Prostate gland (tissue), 2 donors: ENCODE data around the gene NXN. TPM values are rescaled to one million over a fixed set of nuclear protein-coding genes. Genes with fewer than 3 reads are reported as not detected.
A peak's percentile ranks its signal among the peaks of the same experiment; 100 is the strongest.

Experiments
- DNase-seq: peaks from one replicate; pipeline ENCODE4 v3.0.0-alpha.2; 2019; ENCODE audit warnings: low spot score
- H3K27ac ChIP-seq, 2 donors: fragments of 200-600 bp; sonication (generic); 2 replicates each; pipeline ENCODE4 v1.5.1; 2017 to 2019
- H3K27me3 ChIP-seq: fragments of 200-600 bp; sonication (generic); replicated peaks from 2 replicates; pipeline ENCODE4 v1.5.1; 2019; ENCODE audit not compliant: insufficient read depth
- H3K36me3 ChIP-seq, 2 donors: fragments of 200-600 bp; sonication (generic); 1 replicate in 1 of 2; 2 replicates in 1 of 2; pipeline versions ENCODE4 v1.5.1 to v1.8.1; 2017 to 2019
- H3K4me1 ChIP-seq: fragments of 200-600 bp; sonication (generic); replicated peaks from 2 replicates; pipeline ENCODE4 v1.5.1; 2019
- H3K4me3 ChIP-seq, 2 donors: fragments of 200-600 bp; sonication (generic); 2 replicates each; pipeline ENCODE4 v1.5.1; 2017 to 2019
- H3K9me3 ChIP-seq: fragments of 200-600 bp; sonication (generic); 2 replicates; pipeline ENCODE4 v1.5.1; 2017
- CTCF ChIP-seq, 4 experiments: fragments of 200-600 bp in 2 of 4; fragments of 450-650 bp in 2 of 4; sonication (generic) in 2 of 4; IDR thresholded peaks; 1 replicate in 3 of 4; 2 replicates in 1 of 4; pipeline ENCODE4 v1.5.1; 2016 to 2019; ENCODE audit warnings: antibody characterized with exemption in 4 of 4, mild to moderate bottlenecking in 2 of 4, moderate library complexity in 2 of 4
- POLR2A ChIP-seq: fragments of 450-650 bp; IDR thresholded peaks from one replicate; pipeline ENCODE4 v1.6.1; 2016; ENCODE audit warnings: antibody characterized with exemption, mild to moderate bottlenecking
- POLR2AphosphoS5 ChIP-seq: sonication (generic); formaldehyde crosslinking; IDR thresholded peaks from one replicate; pipeline ENCODE4 v1.6.1; 2017; ENCODE audit warnings: antibody characterized with exemption
- WGBS: methylation state at CpG from one replicate; pipeline ENCODE4 v1.1.5; 2018; 5-methylcytosine and 5-hydroxymethylcytosine counted together
- intact Hi-C: fragments of 100-400 bp; cut with DNase I; formaldehyde crosslinking; loops from one replicate; pipeline ENCODE4 v1.14.2; 2022
- total RNA-seq, 2 donors: library from RNA; depleted of rRNA; stranded (reverse); fragments of >200 nt; gene quantifications; one replicate each; pipeline ENCODE4 v1.1.0, GENCODE V29; 2016

NXN gene
- total RNA-seq, 2 donors from 2014 or later: 56.2 to 56.7 TPM

GRCh38 chr17:944266-944826, 35.2 kb downstream of the NXN start:
- no peaks in the 10 kb centered on the region for H3K9me3 ChIP-seq
- intact Hi-C loops: no loop called here
- H3K4me3 ChIP-seq: no peak overlapping the region
- no peak for TF ChIP-seq CTCF (IDR thresholded peaks at IDR 0.05)
- TF ChIP-seq POLR2A: no peak
- no peak for TF ChIP-seq POLR2AphosphoS5
- DNase-seq: no peak
- no peaks in the 10 kb centered on the region for H3K27me3 ChIP-seq
- H3K36me3 ChIP-seq: no peaks in the 10 kb centered on the region
- no peaks in the 10 kb centered on the region for H3K4me1 ChIP-seq
- peak overlapping the region in 1 of 2 donors; percentile 16 for H3K27ac ChIP-seq
- WGBS: 49% methylated on average over 14 of the region's 14 CpGs

DNA sequence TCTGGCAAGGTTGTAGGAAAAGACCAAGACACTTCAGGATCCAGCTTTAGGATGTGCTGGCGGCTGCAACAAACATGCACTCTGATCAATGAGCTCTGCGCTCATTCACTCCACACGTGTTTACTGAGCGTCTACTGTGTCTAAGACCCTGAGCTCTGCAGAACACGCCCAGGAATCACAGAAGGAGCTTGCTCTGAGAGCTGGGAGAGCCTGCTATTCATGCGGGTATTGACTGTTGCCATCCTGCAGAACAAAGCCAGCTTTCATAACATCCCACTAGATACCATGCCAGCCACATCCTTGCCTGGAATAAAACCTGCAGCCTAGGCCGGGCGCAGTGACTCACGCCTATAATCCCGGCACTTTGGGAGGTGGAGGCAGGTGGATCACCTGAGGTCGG, 44.1 kb downstream of the NXN start:
- no peak overlapping the region for H3K4me3 ChIP-seq
- no peaks in the 10 kb centered on the region for H3K9me3 ChIP-seq
- H3K27me3 ChIP-seq: no peaks in the 10 kb centered on the region
- DNase-seq: no peak
- WGBS: 70% methylated on average over 11 of the region's 11 CpGs
- no peaks in the 10 kb centered on the region for H3K4me1 ChIP-seq
- intact Hi-C loops: no loop called here
- no peaks in the 10 kb centered on the region for H3K36me3 ChIP-seq
- H3K27ac ChIP-seq: no peak overlapping the region
- no peak for TF ChIP-seq POLR2A

DNA sequence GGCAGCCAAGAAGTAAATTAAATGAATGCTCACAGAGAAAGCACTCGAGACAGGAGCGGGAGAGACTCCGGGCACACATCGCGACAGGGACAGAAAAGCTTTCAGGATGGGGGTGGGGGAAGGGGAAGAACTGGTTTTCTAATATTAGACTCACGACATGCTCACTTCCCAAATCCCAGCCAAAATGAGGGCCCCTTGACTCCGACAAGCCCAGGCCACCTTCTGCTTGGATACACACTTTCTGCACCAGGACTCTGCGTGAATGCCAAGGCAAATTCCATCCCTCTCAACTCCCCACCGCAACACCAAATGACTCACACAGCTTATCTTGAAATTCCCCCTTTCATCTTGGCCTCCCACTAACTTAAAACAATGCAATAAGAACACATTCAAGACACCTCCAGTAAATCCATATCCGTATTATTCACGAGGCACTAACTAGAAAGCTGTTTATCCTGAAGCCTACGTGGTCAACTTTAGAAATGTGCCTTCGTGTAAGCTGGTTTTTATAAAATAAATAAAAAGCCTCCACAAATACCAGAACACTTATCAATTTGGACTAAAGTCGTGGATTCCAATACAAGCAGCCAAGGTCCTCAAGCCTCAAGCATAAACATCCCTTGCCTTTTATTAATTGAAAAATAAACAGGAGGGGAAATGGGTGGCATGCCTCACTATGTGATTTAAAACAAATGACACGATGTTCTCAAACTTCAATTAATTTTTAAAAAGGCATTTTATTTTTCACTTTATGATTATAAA, 46.1 kb downstream of the NXN start:
- Histone ChIP-seq H3K9me3 (no peaks in the 10 kb centered on the region), H3K27me3 (no peaks in the 10 kb centered on the region), H3K27ac (peak overlapping the region; percentile 68 to 76), H3K36me3 (no peaks in the 10 kb centered on the region), H3K4me1 (no peaks in the 10 kb centered on the region), H3K4me3 (no peak overlapping the region)
- intact Hi-C loops: no loop called here
- 9% methylated on average over 15 of the region's 15 CpGs for WGBS
- DNase-seq: peak; percentile 76
- TF ChIP-seq POLR2AphosphoS5 (peak; percentile 46), POLR2A (no peak)

DNA sequence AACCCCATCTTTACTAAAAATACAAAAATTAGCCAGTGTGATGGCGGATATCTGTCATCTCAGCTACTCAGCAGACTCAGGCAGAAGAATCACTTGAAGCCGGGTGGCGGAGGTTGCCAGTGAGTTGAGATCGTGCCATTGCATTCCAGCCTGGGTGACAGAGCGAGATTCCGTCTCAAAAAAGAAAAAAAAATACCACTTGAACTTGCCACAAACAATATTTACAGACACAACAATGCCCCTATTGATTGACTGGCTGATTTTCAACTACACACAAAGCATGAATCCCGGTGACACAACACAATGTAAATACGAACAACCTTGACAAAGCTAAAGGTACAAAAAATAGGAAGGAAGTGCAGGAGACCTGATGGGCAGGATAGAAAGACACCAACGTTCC, 49.3 kb downstream of the NXN start:
- Histone ChIP-seq H3K4me3 (no peak overlapping the region), H3K27ac (peak overlapping the region; percentile 25 to 77), H3K36me3 (no peaks in the 10 kb centered on the region), H3K9me3 (no peaks in the 10 kb centered on the region), H3K4me1 (peaks cover 10% of the 10 kb centered on the region), H3K27me3 (no peaks in the 10 kb centered on the region)
- intact Hi-C loops: no loop called here
- TF ChIP-seq POLR2AphosphoS5: peak; percentile 74
- no peak for TF ChIP-seq POLR2A
- DNase-seq: no peak
- WGBS: 46% methylated on average over 9 of the region's 9 CpGs

DNA sequence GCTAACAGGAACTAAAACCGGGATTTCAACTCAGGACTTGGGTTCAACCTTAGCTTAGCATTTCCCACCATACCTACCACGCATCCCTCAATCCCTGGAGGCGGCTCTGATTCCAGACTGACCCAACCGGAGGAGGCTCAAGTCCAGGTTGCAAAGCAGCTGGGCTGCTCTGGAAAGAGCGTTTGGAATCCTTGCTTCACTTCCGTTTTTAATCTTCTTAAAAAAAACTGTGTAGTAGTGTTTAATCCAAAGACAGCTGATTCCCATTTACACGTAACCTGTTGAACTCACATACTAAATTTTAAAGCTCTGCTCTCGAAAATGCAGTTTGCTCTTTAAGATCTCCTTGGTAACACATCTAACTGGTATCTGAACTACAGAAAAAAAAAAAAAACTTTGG, 50.0 kb downstream of the NXN start:
- intact Hi-C loops: no loop called here
- WGBS: 62% methylated on average over 8 of the region's 8 CpGs
- peak overlapping the region; percentile 77 to 79 for H3K27ac ChIP-seq
- no peak overlapping the region for H3K4me3 ChIP-seq
- H3K36me3 ChIP-seq: no peaks in the 10 kb centered on the region
- no peaks in the 10 kb centered on the region for H3K9me3 ChIP-seq
- no peak for DNase-seq
- peaks cover 10% of the 10 kb centered on the region for H3K4me1 ChIP-seq
- H3K27me3 ChIP-seq: no peaks in the 10 kb centered on the region
- TF ChIP-seq CTCF (IDR thresholded peaks at IDR 0.05) (no peak), POLR2A (no peak), POLR2AphosphoS5 (no peak)

- no peak overlapping the region for H3K4me3 ChIP-seq
- H3K27me3 ChIP-seq: no peaks in the 10 kb centered on the region
These were observed 51.7 kb downstream of the NXN start for GRCh38 chr17:927611-928461.

More at GRCh38 chr17:927611-928461, 51.7 kb downstream of the NXN start:
- peaks cover 10% of the 10 kb centered on the region for H3K4me1 ChIP-seq
- DNase-seq: peak; percentile 83
- TF ChIP-seq CTCF (IDR thresholded peaks at IDR 0.05) (no peak), POLR2A (peak; percentile 21), POLR2AphosphoS5 (peak; percentile 66)
- H3K27ac ChIP-seq: peak overlapping the region; percentile 77 to 79
- intact Hi-C loops: no loop called here
- 16% methylated on average over 17 of the region's 17 CpGs for WGBS
- H3K9me3 ChIP-seq: no peaks in the 10 kb centered on the region
- no peaks in the 10 kb centered on the region for H3K36me3 ChIP-seq
